ENCODE data around the gene NDUFV3. TPM values are rescaled to one million over a fixed set of nuclear protein-coding genes. Genes with fewer than 3 reads are reported as not detected.

Gene NDUFV3
- total and polyA plus RNA-seq, 2 of the 8 experiments (the other 6 are each of a cell fraction or from before 2014, with no cell fraction given) = 17.0 to 44.4 TPM

GRCh38 chr21:42931560-42932235 is 38.6 kb downstream of the NDUFV3 start:
- WGBS, 2 experiments (ENCODE audit: extremely low coverage in 1 of 2, insufficient coverage in 1 of 2, insufficient read length in 1 of 2, insufficient replicate concordance in 2 of 2, low coverage in 1 of 2, low lambda C conversion rate in 2 of 2, missing lambda C conversion rate in 1 of 2) = 90% methylated on average over 13 of the region's 13 CpGs; no CpG with 5 or more reads in 1 of the 2 experiments
- POLR2A ChIA-PET (ENCODE audit: partially characterized antibody) = interaction anchor here (1.2 to 1.5 kb wide), 4 partner anchors 8 to 44 kb away, joined by 3 to 4 read pairs (median 4); no protein-coding TSS in a partner anchor
- Histone ChIP-seq H3K56ac (replicated peaks; ENCODE audit: insufficient read length, low read depth, low read length) (no peak overlapping the region), H2BK15ac (ENCODE audit: low read length) (0 out of 2 replicates have a peak overlapping the region, but pooled peaks have one; percentile 46), H4K20me1 (replicated peaks in 1 of 2; ENCODE audit: control insufficient read depth in 1 of 2, insufficient read depth in 2 of 2, low read length in 2 of 2) (no peaks in the 10 kb centered on the region), H3K9ac (replicated peaks in 1 of 4; ENCODE audit: extremely low read depth in 1 of 4, low read depth in 3 of 4, low read length in 3 of 4) (no peak overlapping the region), H3K4me3 (ENCODE audit: extremely low read depth in 1 of 4, insufficient read depth in 2 of 4, low read depth in 3 of 4, low read length in 4 of 4) (no peak overlapping the region), H2BK12ac (ENCODE audit: low read depth, low read length) (peak overlapping the region; percentile 99), H3K14ac (ENCODE audit: insufficient read length) (no peak overlapping the region), H2BK5ac (ENCODE audit: low read depth, low read length) (peak overlapping the region; percentile 86), H3K79me2 (ENCODE audit: control insufficient read depth in 1 of 2, insufficient read depth in 2 of 2, low read length in 2 of 2) (no peaks in the 10 kb centered on the region), H2AK5ac (ENCODE audit: low read depth, low read length) (peak overlapping the region; percentile 45; the same call in 1 of the 2 replicates), H3K4me1 (replicated peaks in 1 of 4; ENCODE audit: control insufficient read depth in 3 of 4, insufficient read depth in 4 of 4, low read length in 3 of 4) (peaks cover 2 to 11% (median 4%) of the 10 kb centered on the region in 4 experiments; a peak in 5 of 7 replicates), H3K23ac (ENCODE audit: insufficient read length) (no peak overlapping the region), H3K4me2 (ENCODE audit: insufficient read depth in 1 of 2, low read depth in 2 of 2, low read length in 2 of 2) (no peak overlapping the region), H3K18ac (ENCODE audit: extremely low read depth, low read length) (peak overlapping the region; percentile 15), H2BK120ac (replicated peaks; ENCODE audit: low read depth, low read length) (peak overlapping the region; percentile 18), H3K27me3 (replicated peaks in 1 of 4; ENCODE audit: control insufficient read depth in 3 of 4, extremely low read depth in 1 of 4, insufficient read depth in 3 of 4, low read length in 3 of 4) (no peaks in the 10 kb centered on the region), H4K5ac (ENCODE audit: insufficient read length, low read depth, low read length) (no peak overlapping the region), H3K79me1 (ENCODE audit: low read depth, low read length) (no peaks in the 10 kb centered on the region), H3K4ac (replicated peaks; ENCODE audit: insufficient read length, low read depth, low read length) (peak overlapping the region; percentile 81), H2BK20ac (ENCODE audit: low read length) (peak overlapping the region; percentile 6; the same call in 1 of the 2 replicates), H4K8ac (ENCODE audit: extremely low read depth, insufficient read depth, low read length) (no peak overlapping the region), H3K36me3 (ENCODE audit: control insufficient read depth in 2 of 4, insufficient read depth in 4 of 4, low read length in 3 of 4) (no peaks in the 10 kb centered on the region), H3K23me2 (ENCODE audit: low read depth, low read length) (no peaks in the 10 kb centered on the region), H3K9me3 (ENCODE audit: insufficient read depth in 2 of 2, low read depth in 1 of 2, low read length in 1 of 2) (no peaks in the 10 kb centered on the region), H3K27ac (ENCODE audit: low read depth, low read length) (no peak overlapping the region), H4K91ac (replicated peaks; ENCODE audit: insufficient read length, low read length) (peak overlapping the region; percentile 28), H2AFZ (ENCODE audit: low read length) (no peak overlapping the region)
- FAIRE-seq = no peak
- no peak for DNase-seq (ENCODE audit: low read depth in 1 of 2, low spot score in 2 of 2)
- CTCF ChIA-PET (ENCODE audit: partially characterized antibody) = interaction anchor here (0.5 to 1.4 kb wide), 3 partner anchors 10 to 61 kb away, joined by 3 to 4 read pairs (median 3); no protein-coding TSS in a partner anchor
- TF ChIP-seq NANOG (IDR thresholded peaks at IDR 0.05; ENCODE audit: insufficient read depth, low read depth, low read length, poor library complexity, severe bottlenecking) (no peak), BCL11A (IDR thresholded peaks at IDR 0.05; ENCODE audit: low read depth in 2 of 2, low read length in 2 of 2) (no peak), PHF8 (conservative IDR thresholded peaks at IDR 0.05; ENCODE audit: low read depth, low read length) (no peak), EP300 (IDR thresholded peaks at IDR 0.05; ENCODE audit: borderline replicate concordance in 1 of 2, low read depth in 2 of 2, low read length in 2 of 2) (no peak), EGR1 (IDR thresholded peaks at IDR 0.05; ENCODE audit: borderline replicate concordance, low read depth, low read length) (no peak), SRF (IDR thresholded peaks at IDR 0.05; ENCODE audit: low read depth, low read length) (no peak), CEBPB (IDR thresholded peaks at IDR 0.05; ENCODE audit: low read depth, low read length) (no peak), CREB1 (IDR thresholded peaks at IDR 0.05) (no peak)

All from H1 (cell line).